CD4-positive, alpha-beta T cell treated with Interleukin-21 for 1 hour (primary cell): Measurements from ENCODE around the gene GKAP1.
"Not testable (repeated sequence)": the region's sequence is repeated elsewhere in the genome, so short reads cannot be mapped to it uniquely, and the experiment has no call there.

Experiments
- DNase-seq: peaks from one replicate; pipeline ENCODE4 v3.0.0-alpha.2; 2020

The GKAP1 gene

GRCh38 chr9:83817356-83818278 is at the start of gene GKAP1:
Gene GKAP1 (minus strand): TSS chr9:83817769. CDS start chr9:83806517, 11,252 bp downstream.
- DNase-seq, result peak; percentile 90

GRCh38 chr9:83849895-83850294 is 32.3 kb upstream of the GKAP1 start:
- DNase-seq, result not testable (repeated sequence)

GRCh38 chr9:83837070-83837643 is 19.6 kb upstream of the GKAP1 start:
- not testable (repeated sequence) for DNase-seq

GRCh38 chr9:83830426-83831071 is 13.0 kb upstream of the GKAP1 start:
- DNase-seq, result not testable (repeated sequence)

- DNase-seq, result not testable (repeated sequence)
Observed at GRCh38 chr9:83824986-83825623, 7.5 kb upstream of the GKAP1 start.

GRCh38 chr9:83817011-83817355 is 586 bp downstream of the GKAP1 start:
- DNase-seq, result not testable (repeated sequence)

- DNase-seq, result not testable (repeated sequence)
Observed at GRCh38 chr9:83815120-83815519, 2.4 kb downstream of the GKAP1 start.

- not testable (repeated sequence) for DNase-seq
Observed at GRCh38 chr9:83809213-83809612, 8.4 kb downstream of the GKAP1 start.

- DNase-seq, result not testable (repeated sequence)
Observed at GRCh38 chr9:83804454-83804853, 13.1 kb downstream of the GKAP1 start.

- not testable (repeated sequence) for DNase-seq
Observed at GRCh38 chr9:83803941-83804340, 13.6 kb downstream of the GKAP1 start.

GRCh38 chr9:83800236-83801033 is 17.1 kb downstream of the GKAP1 start:
- no peak for DNase-seq

GRCh38 chr9:83794051-83794450 is 23.5 kb downstream of the GKAP1 start:
- no peak for DNase-seq

- no peak for DNase-seq
Observed at GRCh38 chr9:83792746-83793145, 24.8 kb downstream of the GKAP1 start.

- no peak for DNase-seq
Observed at GRCh38 chr9:83778164-83778563, 39.4 kb downstream of the GKAP1 start.

GRCh38 chr9:83775932-83776331 is 41.6 kb downstream of the GKAP1 start:
- DNase-seq, result no peak

- DNase-seq, result no peak
Observed at GRCh38 chr9:83772860-83773259, 44.7 kb downstream of the GKAP1 start.

- DNase-seq, result no peak
Observed at GRCh38 chr9:83765376-83765775, 52.2 kb downstream of the GKAP1 start.

- no peak for DNase-seq
Observed at GRCh38 chr9:83754383-83754977, 63.1 kb downstream of the GKAP1 start.

- DNase-seq, result no peak
Observed at GRCh38 chr9:83749706-83750105, 67.9 kb downstream of the GKAP1 start.

GRCh38 chr9:83744206-83744605 is 73.4 kb downstream of the GKAP1 start:
- DNase-seq, result no peak

- no peak for DNase-seq
Observed at GRCh38 chr9:83733739-83734138, 83.8 kb downstream of the GKAP1 start.
